IPS-18a (cell line): ENCODE measurements around the gene BMP8A.
"Not testable (repeated sequence)": the region's sequence is repeated elsewhere in the genome, so short reads cannot be mapped to it uniquely, and the experiment has no call there.

Experiments
- H3K27ac ChIP-seq: one replicate; pipeline ENCODE4 v1.5.1; 2013; ENCODE audit warnings: low read length
- H3K27me3 ChIP-seq: one replicate; pipeline ENCODE4 v1.6.1; 2013; ENCODE audit warnings: mild to moderate bottlenecking, low read length; ENCODE audit not compliant: control insufficient read depth, insufficient read depth
- H3K36me3 ChIP-seq: one replicate; pipeline ENCODE4 v1.6.1; 2013; ENCODE audit warnings: low read depth, low read length; ENCODE audit not compliant: control insufficient read depth
- H3K4me1 ChIP-seq: one replicate; pipeline ENCODE4 v1.6.1; 2013; ENCODE audit warnings: low read depth, low read length; ENCODE audit not compliant: control insufficient read depth
- H3K4me3 ChIP-seq: one replicate; pipeline ENCODE4 v1.5.1; 2013; ENCODE audit warnings: low read length
- H3K9ac ChIP-seq: one replicate; pipeline ENCODE4 v1.6.1; 2013; ENCODE audit warnings: mild to moderate bottlenecking, low read length, moderate library complexity
- H3K9me3 ChIP-seq: one replicate; pipeline ENCODE4 v1.6.1; 2013; ENCODE audit warnings: low read depth, low read length; ENCODE audit not compliant: control insufficient read depth

Gene BMP8A

DNA sequence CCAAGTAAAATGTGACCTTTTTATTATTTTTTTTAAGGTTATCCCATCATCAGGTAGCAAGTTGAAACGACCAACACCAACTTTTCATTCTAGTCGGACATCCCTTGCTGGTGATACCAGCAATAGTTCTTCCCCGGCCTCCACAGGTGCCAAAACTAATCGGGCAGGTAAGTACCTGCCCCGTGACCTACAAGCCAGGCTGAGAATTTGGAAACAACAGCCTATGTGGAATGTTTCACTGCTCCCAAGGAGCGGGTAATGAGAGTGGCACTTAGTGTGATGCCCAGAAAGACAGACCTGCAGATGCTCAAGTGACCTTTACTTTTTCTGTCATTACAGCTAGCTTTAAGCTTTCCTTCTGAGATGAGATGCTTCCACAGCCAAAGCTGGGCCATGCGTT lies 6.9 kb upstream of the BMP8A start:
- Histone ChIP-seq H3K27me3 (peaks cover 7% of the 10 kb centered on the region), H3K36me3 (peaks cover 59% of the 10 kb centered on the region)

DNA sequence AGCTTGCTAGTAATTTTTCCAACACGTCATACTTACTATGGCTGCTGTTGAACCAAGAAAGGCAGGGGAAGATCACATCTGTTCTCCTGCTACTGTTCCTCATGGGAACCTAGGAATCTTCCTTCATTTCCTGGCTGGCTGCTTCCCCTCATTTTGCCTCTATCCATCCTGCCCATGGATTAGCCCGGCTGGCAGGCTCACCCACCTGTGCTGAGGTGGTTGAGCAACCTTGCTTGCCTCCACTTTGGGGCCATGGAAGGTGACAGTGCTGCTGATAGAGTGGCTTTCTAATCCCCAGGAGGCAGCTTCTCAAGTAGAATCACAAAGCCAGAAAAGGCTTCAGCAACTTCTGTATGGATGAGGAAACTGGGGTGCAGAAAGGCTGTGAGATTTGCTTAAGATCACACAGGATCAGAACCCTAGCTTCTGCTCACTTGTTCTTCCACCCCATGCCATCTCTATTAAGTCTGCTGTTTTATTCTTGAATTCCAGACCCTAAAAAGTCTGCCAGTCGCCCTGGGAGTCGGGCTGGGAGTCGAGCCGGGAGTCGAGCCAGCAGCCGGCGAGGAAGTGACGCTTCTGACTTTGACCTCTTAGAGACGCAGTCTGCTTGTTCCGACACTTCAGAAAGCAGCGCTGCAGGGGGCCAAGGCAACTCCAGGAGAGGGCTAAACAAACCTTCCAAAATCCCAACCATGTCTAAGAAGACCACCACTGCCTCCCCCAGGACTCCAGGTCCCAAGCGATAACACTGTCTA lies 6.2 kb upstream of the BMP8A start:
- H3K4me1 ChIP-seq, result no peaks in the 10 kb centered on the region
- peaks cover 52% of the 10 kb centered on the region for H3K36me3 ChIP-seq
- H3K9me3 ChIP-seq, result no peaks in the 10 kb centered on the region
- no peak overlapping the region for H3K9ac ChIP-seq
- peaks cover 14% of the 10 kb centered on the region for H3K27me3 ChIP-seq
- no peak overlapping the region for H3K4me3 ChIP-seq
- no peak overlapping the region for H3K27ac ChIP-seq

More for the DNA sequence above, 6.9 kb upstream of the BMP8A start:
- no peak overlapping the region for H3K9ac ChIP-seq
- H3K27ac ChIP-seq, result no peak overlapping the region
- H3K9me3 ChIP-seq, result no peaks in the 10 kb centered on the region
- H3K4me1 ChIP-seq, result no peaks in the 10 kb centered on the region
- no peak overlapping the region for H3K4me3 ChIP-seq

DNA sequence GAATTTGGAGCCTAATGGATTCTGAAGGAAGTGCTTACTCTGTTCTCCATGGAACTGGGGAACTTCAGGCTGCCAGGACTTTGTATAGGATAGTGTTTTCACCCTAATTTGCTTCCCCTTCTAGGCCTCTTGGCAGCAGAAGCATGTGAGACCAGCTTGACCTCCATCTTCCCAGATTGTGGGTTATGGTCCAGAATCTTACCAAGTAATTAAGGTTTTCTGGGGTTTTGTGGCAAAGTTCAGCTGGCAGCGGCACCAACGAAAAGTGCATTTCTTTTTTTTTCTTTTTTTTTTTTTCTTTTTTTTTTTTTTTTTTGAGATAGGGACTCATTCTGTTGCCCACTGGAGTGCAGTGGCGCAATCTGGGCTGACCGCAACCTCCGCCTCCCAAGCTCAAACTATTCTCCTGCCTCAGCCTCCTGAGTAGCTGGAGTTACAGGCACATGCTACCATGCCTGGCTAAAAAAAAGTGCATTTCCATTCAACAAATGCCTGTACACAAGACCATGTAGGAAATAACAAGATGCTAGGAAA lies 3.4 kb upstream of the BMP8A start:
- Histone ChIP-seq H3K4me1 (no peaks in the 10 kb centered on the region), H3K27me3 (peaks cover 36% of the 10 kb centered on the region), H3K9me3 (no peaks in the 10 kb centered on the region), H3K4me3 (no peak overlapping the region), H3K27ac (no peak overlapping the region), H3K9ac (no peak overlapping the region), H3K36me3 (peaks cover 33% of the 10 kb centered on the region)

DNA sequence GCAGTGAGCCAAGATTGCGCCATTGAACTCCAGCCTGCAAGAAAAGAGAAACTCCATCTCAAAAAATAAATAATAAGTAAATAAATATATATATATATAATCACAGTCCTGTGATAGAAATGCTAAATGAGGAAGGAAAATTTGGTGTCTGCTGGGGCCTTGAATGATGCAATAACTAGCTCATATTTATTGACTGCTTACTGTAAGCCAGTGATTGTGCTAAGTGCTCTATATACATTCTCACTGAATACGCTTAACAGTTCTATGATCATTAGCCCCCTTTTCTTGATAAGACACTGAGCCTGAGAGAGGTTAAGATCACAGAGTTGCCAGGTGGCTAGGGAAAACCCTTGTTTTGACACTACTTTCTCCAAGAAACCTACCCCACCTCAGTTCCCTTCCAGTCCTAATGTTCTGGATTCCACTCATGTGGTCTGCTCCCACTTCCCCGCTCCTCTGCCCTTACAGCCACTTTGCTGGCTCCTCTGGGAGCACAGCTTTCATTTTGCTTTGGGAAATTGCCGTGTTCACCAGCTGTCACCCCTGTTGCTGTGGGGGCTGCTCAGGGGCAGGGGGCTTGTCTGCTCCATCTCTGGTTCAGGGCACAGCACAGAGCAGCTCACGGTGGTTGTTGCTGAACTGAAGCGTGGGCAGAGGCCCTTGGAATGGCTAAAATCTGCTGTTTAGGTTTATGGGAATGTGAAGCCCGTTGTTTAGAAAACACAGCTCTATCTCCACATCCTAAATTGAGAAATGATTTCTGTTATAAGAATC lies 2.5 kb upstream of the BMP8A start:
- Histone ChIP-seq H3K27me3 (peaks cover 45% of the 10 kb centered on the region), H3K4me3 (no peak overlapping the region), H3K9me3 (no peaks in the 10 kb centered on the region), H3K9ac (no peak overlapping the region), H3K4me1 (no peaks in the 10 kb centered on the region), H3K36me3 (peaks cover 27% of the 10 kb centered on the region), H3K27ac (no peak overlapping the region)

DNA sequence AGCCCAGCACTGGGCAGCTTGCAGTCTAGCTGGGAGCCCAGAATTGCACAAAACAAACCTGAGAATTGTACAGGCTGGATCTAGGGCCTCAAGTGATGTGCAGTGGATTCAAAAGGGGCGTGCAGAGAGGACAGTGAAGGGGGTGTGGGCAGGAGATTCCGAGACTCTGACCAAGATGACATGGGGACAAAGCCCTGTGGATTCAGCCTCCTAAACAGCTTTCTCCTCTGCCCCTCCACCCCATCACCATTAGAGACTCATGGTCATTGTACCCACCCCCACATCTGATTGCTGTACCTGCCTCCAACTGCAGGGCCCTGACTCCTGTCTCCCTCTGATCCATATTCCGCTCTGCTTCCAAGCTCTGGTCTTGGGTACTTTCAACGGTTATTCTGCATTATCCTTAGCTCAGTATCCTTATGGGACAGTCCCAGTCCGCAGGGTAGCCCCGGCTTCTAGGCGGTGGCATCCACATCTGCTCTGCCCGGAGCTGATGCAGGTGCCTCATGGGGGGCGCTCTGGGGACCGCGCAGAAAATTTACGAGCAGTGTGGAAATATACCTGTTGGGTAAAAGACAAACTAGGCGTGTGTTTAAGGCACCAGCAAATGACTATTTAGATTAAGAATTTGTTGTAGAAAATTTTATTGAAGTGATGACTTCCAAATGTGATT lies 1.7 kb upstream of the BMP8A start:
- H3K27ac ChIP-seq, result no peak overlapping the region

DNA sequence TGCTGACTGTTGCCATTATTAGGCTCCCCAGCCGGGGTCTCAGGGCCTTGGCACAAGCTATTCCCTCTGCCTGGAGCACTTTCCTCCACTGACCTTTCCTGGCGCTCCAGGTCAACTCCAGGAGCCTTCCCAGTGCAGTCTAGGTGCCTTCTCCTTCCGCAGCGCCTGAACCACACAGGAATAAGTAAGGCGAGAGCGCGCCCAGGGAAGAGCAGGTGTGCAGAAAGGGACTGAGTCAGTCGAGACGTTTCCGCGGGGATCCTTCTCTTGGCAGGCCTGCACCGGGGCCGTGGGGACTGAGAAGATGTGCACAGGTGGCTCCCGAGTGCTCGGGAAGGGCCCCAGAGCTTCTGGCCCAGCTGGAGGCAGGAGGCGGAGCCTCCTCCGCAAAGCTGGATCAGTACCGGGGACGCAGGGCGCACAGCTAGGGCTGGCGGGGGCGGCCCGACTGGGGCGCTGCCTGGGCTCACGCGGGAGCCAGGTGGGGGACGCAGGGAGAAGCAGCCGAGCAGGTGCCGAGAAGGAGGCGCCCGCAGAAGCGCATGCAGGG lies 765 bp upstream of the BMP8A start:
- Histone ChIP-seq H3K4me1 (no peaks in the 10 kb centered on the region), H3K9ac (no peak overlapping the region), H3K36me3 (peaks cover 11% of the 10 kb centered on the region), H3K27me3 (peaks cover 52% of the 10 kb centered on the region), H3K4me3 (peak overlapping the region; percentile 50), H3K27ac (no peak overlapping the region), H3K9me3 (no peaks in the 10 kb centered on the region)

More for the DNA sequence above, 1.7 kb upstream of the BMP8A start:
- H3K4me3 ChIP-seq, result no peak overlapping the region
- H3K27me3 ChIP-seq, result peaks cover 52% of the 10 kb centered on the region
- no peaks in the 10 kb centered on the region for H3K9me3 ChIP-seq
- H3K9ac ChIP-seq, result no peak overlapping the region
- peaks cover 20% of the 10 kb centered on the region for H3K36me3 ChIP-seq
- no peaks in the 10 kb centered on the region for H3K4me1 ChIP-seq

DNA sequence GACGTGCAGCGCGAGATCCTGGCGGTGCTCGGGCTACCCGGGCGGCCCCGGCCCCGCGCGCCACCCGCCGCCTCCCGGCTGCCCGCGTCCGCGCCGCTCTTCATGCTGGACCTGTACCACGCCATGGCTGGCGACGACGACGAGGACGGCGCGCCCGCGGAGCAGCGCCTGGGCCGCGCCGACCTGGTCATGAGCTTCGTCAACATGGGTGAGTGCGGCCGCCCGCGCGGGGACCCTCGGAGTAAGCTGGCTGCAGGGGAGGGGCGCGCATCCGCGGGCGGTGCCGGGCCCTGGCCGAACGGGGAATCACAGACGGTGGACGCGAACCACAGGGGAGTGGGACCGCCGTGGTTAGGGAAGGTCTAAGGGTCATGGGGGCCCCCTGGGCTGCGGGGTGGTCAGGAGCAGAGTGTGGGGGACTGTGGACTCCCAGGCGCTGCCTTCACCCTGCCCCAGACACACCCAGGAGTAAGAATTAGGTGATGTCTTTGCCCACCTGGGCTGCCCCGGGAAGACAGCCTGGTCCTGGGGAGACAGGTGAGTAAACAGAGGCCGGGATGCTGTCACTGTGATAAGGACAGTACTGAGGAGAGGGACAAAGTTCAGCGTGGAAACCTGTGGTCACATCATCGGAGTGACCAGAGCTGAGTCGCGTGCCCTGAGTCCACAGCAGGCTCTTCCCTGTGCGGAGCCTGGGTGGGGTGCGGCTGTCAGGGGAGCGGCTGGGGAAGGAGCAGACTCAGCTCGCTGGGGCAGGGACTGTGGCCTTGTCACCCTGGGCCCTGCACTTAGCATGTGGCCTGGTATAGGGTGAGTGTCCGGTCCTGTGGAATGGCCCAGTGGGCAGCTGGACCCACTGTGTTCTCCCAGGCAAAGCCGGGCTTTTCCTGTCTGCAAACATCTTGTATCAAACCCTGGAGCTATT lies 944 bp downstream of the BMP8A start:
- H3K27me3 ChIP-seq, result peaks cover 52% of the 10 kb centered on the region
- H3K4me3 ChIP-seq, H3K9me3 ChIP-seq, H3K9ac ChIP-seq, H3K27ac ChIP-seq, H3K36me3 ChIP-seq, H3K4me1 ChIP-seq: not testable (repeated sequence)

DNA sequence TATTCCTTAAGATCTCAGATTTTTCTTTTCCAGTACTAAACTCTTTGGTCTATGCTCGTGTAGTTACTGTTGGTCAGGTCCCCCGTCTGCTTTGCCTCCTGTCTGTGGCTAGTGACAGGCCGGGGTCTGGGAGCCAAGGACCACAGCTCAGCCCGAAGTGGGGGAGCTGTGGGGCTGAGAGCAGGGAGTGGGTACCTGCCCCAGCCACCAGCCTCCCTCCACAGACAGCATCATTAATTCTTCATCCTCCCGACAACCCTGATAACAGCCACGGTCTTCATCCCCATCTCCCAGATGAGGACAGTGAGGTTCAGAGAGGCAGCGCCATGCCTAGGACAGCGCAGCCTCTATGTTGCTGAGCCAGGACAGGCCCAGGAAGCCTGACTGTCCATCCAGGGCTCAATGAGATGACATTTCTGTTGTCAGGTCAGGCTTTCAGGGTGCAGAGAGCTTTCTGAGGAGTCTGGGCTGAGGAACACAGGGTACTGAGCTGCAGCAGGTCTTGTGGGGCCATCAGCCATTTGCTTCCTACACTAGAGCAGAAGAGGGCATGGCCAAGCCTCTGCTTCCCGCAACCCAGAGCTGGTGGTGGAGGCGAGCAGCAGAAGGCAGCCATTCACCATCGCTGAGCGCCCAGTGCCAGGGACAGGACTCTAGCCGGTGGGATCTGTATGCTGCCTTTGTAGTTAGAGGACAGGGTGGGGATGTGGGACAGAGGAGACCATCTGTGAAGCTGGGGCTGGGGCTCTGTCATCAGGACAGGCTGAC lies 1.8 kb downstream of the BMP8A start:
- H3K4me1 ChIP-seq, H3K27ac ChIP-seq, H3K4me3 ChIP-seq, H3K9me3 ChIP-seq, H3K9ac ChIP-seq, H3K36me3 ChIP-seq: not testable (repeated sequence)
- peaks cover 52% of the 10 kb centered on the region for H3K27me3 ChIP-seq

DNA sequence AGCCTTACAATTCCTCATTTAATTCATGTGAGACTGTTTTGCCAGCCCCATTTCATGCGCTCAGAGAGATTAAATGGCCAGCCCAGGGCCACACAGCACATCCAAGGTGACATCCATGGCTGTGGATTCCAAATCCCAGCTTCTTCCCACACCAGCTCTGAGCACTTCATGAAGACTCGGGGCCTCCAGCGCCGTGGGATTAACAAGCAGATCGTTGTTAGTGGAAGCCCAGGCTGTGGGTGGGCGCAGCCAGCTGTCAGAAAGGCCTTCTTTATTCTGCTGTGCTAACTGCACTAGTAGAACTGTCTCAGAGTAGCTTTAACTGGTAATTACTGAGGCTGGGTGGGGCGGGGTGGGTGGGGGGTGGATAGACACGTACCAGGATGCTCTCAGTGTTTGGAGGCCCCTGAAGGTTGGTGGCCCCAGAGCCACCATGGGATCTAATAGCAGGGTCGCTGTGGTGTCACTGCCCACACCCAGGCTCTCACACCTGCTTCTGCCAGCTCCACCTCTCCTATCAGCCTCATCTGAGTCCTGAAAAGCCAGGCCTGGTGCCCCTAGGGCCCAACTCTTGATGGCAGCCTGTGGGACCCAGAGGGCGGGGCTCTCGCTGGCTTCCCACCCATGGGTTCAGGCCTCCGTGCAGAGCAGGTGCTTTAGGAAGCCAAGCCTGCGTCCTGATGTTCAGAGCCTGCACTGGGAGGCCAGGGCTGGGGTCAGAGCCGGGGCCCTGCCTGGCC lies 3.4 kb downstream of the BMP8A start:
- Histone ChIP-seq H3K27me3 (peaks cover 42% of the 10 kb centered on the region), H3K27ac (no peak overlapping the region), H3K36me3 (no peaks in the 10 kb centered on the region), H3K9me3 (no peaks in the 10 kb centered on the region), H3K4me1 (no peaks in the 10 kb centered on the region), H3K4me3 (no peak overlapping the region), H3K9ac (no peak overlapping the region)

DNA sequence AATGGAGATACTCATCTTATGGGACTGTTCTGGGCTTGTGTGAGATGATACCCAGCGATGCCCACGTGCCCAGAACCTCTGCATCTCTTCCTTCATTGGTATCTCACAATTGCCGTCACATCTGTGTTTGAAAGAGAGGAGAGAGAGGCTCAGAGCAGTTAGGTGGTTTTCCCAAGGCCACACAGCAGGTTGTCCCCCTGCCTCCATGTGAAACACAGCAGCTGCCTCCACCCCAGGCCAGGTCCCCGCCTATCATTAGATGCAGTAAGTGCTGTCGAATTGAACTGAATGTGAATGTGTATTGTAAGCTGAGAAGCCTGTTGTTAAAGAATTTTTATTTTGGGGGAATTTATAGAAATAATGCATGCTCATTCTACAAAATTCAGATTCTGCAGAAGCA lies 5.1 kb downstream of the BMP8A start:
- H3K9me3 ChIP-seq, H3K4me1 ChIP-seq, H3K36me3 ChIP-seq, H3K27ac ChIP-seq, H3K9ac ChIP-seq, H3K4me3 ChIP-seq: not testable (repeated sequence)
- peaks cover 28% of the 10 kb centered on the region for H3K27me3 ChIP-seq
